GM19238 (cell line): Measurements from ENCODE around the gene ERBB2.

Source experiments
- DNase-seq: peaks from one replicate; pipeline ENCODE4 v3.0.0; 2011; ENCODE audit warnings: low spot score; ENCODE audit not compliant: insufficient read length

ERBB2 gene

DNA sequence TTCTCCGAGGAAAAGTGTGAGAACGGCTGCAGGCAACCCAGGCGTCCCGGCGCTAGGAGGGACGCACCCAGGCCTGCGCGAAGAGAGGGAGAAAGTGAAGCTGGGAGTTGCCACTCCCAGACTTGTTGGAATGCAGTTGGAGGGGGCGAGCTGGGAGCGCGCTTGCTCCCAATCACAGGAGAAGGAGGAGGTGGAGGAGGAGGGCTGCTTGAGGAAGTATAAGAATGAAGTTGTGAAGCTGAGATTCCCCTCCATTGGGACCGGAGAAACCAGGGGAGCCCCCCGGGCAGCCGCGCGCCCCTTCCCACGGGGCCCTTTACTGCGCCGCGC lies at the start of gene ERBB2:
Gene ERBB2 (plus strand): TSS at position 247 of the 330 bp plus-strand sequence. CDS start 175 bp downstream, outside the sequence.
- no peak for DNase-seq

DNA sequence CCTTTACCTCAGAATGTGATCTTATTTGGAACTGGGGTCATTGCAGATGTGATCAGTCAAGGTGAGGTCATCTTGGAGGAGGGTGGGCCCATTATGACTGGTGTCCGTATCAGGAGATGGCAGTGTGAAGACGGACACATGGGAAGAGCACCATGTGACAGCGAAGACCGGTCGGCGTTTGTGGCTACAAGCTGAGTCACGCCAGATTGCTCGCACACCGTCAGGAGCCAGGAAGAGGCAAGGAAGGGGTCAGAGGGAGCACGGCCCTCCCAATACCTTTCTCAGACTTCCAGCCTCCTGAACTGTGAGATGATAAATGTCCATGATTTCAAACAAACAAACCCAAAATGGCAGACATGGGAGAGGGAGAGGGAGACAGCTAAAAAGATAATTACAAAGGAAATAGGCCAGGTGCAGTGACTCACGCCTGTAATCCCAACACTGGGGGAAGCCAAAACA lies 49.7 kb upstream of the ERBB2 start:
- DNase-seq, result no peak

DNA sequence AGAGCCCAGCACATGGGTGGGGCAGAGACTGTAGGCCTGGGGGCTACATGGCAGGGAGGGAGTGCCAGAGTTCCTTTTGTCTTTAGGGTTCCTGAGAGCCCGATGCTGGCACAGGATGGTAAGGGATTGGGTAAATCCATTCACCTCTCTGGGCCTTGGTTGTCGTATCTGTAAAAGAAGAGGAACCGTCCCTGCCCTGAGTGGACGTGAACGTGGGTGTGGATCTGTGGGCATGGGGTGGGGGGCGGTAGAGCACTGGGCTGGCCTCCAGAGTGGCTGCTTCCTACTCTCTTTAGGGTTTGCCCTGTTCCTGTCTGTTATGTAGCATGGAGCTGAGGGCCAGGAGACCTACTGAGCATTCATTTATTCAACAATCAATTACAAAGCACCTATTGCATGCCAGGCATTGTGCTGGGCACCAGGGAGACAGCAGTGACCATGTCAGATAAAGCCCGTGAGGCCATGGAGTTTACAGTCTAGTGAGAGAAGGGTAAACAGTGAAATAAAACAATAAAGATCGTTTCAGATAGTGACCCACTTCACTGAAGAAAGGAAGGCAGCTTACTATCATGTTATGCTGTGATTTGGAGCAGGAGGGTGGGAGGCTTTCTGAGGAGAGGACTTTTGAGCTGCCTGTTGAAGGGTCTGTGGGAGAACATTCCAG lies 47.8 kb upstream of the ERBB2 start:
- DNase-seq, result no peak

DNA sequence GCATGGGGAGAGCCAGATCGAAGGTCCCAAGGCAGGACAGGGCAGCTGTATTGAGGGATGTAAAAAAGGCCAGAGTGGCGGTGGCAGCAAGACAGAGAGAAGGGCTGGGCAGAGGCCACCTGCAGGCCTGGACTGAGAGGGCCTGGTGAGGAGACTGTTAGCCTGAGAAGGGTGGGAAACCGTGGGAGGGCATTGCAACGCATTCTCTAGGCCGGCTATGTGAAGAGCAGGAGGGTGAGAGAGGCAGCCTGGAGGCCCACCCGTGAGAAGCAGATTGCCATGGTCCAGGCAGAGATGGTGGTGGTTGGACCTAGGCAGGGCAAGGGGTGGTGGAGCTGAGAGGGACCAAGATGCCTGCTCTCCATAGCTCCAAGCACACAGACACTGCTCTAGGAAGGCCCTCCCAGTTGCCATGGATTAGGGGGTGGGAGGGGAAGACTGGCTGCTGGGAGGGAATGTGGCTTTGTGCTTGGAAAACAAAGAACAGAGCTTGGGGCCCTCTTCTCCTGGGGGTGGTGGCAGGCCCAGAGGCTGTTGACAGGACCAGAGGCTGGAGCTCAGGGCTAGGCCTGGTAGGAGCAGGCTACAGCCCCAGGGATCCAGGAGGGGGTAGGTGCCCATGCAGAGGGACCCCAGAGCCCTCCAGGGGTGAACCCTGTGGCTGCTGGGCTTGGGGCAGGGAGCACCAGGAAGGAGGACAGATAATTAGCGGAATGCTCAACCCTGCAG lies 47.1 kb upstream of the ERBB2 start:
- no peak for DNase-seq

DNA sequence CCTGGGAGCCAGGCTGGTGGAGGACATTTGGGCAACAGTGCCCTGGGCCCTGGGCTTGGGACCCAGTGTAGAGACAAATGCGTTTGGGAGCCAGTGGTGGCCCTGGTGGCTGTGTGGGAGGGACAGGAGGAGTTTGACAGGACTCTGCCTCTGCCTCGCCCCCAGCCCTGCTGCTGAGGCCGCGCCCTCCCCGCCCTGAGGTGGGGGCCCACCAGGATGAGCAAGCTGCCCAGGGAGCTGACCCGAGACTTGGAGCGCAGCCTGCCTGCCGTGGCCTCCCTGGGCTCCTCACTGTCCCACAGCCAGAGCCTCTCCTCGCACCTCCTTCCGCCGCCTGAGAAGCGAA lies 46.6 kb upstream of the ERBB2 start:
- DNase-seq, result no peak

DNA sequence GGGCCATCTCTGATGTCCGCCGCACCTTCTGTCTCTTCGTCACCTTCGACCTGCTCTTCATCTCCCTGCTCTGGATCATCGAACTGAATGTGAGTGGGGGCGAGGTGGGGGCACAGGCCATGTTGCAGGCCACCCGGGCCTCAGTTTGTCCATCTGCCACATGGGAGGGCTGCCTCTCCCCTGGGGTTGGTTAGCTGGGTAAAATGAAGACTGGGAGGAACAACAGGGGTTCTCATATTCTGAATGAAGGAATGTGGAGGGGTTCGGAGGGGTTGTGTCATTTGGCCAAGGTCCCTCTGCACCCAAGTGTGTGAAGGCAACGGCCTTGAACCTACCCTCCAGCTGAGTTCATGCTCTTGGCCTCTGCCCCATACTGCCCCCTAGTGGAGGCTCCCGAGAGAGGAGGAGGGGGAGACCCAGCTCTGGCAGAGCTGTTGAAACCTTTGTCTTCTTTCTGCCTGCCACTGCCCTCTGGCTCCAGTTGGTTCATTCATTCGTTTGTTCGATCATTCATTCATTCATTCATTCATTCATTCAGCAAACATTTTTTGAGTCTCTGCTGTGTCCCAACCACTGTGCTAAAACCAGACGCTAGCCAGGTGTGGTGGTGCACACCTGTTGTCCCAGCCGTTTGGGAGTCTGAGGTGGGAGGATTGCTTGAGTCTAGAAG lies 46.1 kb upstream of the ERBB2 start:
- DNase-seq, result peak; percentile 89

DNA sequence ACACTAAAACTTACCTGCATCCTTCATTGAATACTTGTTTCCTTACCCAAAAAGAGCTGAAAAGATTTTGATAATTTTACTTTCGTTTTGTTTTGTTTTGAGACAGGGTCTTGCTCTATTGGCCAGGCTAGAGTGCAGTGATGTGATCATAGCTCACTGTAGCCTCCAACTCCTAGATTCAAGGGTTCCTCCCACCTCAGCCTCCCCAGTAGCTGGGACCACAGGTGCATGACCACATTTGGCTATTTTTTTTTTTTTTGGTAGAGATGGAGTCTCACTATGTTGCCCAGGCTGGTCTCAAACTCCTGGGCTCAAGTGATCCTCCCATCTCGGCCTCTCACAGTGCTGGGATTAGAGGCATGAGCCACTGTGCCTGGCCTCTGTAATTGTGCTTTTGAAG lies 44.8 kb upstream of the ERBB2 start:
- DNase-seq, result no peak

DNA sequence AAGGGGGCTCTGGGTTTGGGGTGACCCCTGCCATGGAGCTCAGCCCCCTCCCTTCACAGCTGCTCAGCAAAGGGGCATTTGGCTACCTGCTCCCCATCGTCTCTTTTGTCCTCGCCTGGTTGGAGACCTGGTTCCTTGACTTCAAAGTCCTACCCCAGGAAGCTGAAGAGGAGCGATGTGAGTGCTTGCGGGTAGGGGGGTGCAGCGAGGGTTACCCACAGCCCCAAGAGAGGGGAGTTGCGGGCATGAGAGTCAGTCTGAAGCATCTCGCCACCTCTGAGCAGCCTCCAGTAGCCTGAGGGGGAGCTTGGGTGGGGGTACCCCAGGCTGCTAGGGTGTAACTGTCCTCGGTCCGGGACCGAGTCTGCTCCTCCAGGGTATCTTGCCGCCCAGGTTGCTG lies 41.5 kb upstream of the ERBB2 start:
- no peak for DNase-seq

DNA sequence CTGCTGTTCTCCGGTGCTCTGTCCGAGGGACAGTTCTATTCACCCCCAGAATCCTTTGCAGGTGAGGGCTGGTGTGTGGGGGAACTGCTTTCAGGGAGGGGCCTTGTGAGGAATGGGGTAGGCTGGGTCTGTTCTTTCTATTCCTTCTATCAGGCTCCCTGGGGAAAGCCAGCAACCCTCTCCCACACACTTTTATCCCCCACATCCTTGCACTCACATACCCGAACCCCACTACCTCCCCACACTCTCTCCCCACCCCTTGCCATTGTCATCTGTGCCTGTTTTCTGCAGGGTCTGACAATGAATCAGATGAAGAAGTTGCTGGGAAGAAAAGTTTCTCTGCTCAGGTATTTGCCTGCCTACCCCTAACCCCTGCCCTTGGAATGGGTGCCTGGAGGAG lies 41.1 kb upstream of the ERBB2 start:
- DNase-seq, result no peak

DNA sequence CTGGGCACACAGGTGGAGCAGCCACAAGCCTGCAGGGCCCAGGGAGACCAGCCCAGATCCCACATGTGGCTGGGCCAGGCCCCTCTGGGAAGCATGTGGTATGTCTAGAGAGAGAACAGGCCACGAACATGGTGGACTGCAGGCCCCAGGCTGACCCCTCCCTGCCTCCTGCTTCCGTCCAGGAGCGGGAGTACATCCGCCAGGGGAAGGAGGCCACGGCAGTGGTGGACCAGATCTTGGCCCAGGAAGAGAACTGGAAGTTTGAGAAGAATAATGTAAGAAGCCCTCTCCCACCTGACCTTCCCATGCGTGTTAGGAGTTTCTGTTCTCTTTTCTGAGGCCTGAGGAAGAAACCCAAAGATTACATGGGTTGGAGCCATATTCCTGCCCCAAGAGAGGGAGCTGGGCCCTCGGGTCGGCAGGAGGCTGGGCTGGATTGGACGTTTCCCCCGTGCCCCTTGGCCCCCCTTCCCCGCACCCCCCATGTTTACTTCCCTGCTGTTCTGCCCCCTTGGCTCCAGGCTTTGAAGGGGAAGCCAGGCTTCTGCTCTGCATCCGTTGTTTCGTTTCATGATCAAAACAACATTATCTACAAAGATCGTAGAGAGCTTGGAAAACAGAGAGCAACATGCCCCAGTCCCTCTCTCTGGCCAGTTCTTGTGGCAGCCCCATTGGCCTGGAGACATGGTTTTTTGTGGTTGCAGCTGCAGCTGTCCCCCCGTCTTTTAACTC lies 40.4 kb upstream of the ERBB2 start:
- DNase-seq, result no peak

DNA sequence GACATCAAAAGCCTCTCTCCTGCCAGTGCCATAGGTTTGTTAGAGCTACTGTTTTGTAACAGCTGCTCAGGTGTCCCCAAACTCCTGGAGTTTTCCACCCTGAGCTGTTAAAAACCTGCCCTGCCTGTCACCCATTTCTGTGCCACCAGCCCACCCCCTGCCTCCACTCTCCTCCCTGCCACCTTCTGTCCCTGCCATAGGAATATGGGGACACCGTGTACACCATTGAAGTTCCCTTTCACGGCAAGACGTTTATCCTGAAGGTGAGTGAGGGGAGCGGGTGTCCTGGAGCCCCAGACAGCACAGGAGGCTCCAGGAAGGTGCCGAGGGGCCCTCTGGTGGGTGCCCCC lies 39.9 kb upstream of the ERBB2 start:
- DNase-seq, result no peak

DNA sequence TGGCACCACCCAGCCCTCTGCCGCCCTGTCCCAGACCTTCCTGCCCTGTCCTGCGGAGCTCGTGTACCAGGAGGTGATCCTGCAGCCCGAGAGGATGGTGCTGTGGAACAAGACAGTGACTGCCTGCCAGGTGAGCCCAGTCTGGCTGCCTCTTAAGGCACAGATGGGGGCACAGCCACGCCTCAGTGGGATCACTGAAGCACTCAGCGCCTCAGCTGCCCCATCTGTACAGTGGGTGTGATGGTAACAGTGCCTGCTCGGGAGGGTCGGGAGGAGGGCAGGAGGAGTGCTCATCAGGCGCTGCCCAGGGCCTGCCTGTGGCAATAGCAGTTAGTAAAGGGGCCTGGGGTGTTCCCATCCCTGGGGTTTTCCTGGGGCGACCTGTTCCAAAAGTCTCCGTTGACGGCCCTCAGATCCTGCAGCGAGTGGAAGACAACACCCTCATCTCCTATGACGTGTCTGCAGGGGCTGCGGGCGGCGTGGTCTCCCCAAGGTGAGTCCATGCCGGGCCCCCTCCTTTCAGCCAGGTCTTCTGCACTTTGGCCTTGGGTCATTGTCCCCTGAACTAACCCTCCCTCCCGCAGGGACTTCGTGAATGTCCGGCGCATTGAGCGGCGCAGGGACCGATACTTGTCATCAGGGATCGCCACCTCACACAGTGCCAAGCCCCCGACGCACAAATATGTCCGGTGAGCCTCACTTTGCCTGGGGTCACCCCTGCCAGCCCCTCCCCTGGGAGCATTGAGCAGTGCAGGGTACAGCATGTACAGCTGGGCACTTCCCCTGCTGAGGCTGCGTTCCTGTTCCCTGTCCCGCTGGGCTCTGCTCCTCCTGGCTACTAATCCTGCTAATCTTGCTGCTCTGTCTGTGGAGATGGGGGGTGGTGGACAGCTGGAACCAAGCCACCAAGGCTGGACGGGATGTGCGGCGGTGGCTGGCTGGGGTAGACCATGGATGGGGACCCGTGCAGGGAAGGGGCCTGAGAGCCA lies 39.2 kb upstream of the ERBB2 start:
- DNase-seq, result no peak

DNA sequence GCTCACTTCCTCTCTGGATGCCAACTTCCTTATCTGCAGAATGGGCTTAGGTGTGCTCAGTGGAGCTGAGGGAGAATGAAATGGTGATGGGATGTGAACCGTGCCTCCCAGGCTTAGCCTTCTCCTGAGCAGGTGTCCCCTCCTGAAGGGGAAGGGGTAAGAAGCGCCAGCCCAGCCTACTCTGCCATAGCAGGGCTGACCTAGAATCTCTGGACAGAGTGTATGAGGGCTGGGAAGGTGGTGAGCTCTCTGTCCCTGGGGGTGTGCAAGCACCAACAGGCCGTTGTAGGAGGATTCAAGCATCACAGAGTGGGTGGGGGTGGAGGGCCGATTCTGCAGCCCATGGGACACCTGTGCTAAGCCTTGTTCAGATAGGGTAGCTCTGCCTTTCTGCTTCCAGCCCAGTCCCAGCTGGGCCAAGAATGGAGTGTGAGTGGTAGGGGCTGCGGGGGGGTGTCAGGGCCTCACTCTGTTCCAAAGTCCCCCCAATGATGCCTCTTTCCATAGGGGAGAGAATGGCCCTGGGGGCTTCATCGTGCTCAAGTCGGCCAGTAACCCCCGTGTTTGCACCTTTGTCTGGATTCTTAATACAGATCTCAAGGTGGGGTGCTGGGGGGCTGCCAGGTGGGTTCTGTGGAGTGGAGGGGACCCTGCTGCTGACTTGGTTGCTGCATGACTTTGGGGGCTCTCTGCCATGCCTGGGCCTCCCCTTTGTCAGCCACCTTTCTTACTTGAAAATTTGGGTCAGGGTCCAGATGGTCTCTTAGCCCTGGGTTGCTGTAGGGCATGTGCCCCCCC lies 37.9 kb upstream of the ERBB2 start:
- DNase-seq, result no peak

DNA sequence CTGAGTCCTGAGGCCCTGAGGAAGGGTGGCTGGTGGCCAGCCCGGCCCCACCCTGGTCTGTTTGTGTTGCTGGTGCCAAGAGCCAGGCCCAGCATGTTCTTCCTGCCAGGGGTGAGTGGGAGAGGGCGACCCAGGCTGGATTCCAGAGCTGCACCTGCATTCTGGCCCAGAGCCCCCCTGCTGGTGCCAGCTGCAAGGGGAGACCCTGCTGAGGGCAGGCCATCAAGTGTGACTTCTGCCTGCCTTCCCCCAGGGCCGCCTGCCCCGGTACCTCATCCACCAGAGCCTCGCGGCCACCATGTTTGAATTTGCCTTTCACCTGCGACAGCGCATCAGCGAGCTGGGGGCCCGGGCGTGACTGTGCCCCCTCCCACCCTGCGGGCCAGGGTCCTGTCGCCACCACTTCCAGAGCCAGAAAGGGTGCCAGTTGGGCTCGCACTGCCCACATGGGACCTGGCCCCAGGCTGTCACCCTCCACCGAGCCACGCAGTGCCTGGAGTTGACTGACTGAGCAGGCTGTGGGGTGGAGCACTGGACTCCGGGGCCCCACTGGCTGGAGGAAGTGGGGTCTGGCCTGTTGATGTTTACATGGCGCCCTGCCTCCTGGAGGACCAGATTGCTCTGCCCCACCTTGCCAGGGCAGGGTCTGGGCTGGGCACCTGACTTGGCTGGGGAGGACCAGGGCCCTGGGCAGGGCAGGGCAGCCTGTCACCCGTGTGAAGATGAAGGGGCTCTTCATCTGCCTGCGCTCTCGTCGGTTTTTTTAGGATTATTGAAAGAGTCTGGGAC lies 37.1 kb upstream of the ERBB2 start:
- DNase-seq, result no peak

DNA sequence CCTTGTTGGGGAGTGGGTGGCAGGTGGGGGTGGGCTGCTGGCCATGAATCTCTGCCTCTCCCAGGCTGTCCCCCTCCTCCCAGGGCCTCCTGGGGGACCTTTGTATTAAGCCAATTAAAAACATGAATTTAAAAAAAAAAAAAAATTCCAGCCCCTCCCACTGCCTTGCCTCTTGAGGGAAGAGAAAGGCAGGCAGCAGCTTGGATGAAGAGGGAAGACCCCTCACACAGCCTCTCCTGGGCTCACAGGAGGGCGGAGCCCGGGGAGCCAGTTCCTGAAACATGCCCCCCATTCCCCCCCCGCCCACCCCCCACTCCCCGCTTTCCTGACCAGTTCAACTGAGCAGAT lies 36.5 kb upstream of the ERBB2 start:
- DNase-seq, result no peak

DNA sequence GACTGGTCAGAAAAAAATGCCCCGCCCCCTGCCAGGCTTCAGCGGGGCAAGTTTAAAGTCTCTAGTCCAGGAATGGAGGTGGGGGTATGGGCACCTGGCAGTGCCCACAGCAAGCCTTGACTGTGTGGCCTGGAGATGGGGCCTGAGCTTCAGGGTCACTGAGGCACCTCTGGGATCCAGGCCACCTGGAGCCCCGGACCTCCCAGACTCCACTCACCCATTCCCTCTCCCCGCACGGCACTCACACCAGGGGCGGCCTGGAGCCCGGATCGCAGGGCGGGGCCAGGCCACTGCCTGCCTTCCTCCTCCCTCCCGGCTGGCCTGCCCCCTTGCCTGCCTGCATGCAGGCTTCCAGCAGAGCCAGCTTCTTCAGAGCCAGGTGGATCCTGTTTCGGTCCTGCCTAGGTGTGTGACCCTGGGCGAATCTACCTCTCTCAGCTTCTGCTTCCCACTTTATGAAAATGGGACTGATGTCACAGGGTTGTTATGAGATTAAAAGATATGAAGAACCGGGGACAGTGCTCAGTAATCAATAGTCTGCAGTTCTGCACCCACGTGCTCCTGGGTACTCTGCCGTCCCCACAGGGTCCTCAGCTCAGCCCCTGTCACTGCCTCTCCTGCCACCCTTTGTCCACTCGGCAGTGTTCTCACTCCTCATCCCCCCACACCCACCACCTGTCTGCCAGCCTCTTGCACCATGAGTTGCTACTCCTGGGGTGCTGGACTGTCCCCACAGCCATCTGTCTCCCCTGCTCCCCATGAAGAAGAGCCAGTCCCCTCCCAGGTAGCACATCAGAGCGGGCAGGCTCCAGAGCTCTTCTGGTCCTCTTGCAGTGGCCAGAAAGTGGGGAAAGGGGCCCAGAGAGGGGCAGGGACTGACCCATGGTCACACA lies 35.9 kb upstream of the ERBB2 start:
- DNase-seq, result no peak

DNA sequence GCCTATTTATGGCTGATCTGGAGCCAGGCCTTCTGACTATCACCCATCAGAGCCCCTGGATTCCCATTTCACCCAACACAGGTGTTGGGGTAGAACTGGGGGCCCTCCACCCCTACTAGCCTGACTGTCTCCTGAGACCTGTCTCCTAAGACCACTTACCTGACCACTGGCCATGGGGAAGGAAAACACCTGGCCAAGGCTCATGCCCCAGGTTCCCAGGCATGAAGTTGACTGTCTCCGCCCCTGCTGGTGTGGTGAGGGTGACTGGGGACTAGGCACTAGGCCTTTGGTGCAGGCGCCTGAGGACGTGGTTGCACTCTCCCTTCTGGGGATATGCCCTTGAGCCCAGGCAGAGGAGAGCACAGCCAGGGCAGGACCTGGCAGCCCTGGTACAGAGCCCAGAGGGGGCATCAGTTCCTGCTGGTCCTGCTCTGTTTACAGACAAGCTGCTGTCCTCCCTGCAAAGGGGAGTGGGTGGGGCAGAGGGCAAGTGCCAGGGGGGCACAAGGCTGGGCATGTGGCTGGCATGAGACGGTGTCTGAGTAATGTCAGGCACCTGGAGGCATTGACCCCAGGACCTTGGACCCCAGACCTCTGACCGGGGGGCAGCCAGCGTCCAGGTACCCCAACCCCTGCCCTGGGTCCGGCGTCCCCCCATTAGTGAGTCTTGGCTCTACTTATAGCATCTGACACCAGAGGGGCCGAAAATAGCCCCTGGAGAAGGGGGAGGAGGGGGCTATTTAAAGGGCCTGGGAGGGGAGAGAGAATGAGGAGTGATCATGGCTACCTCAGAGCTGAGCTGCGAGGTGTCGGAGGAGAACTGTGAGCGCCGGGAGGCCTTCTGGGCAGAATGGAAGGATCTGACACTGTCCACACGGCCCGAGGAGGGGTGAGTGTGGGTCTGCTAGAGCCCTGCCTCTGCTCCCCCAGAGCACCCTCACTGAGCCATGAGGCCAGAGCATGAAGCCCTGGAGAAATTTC lies 35.0 kb upstream of the ERBB2 start, which contains the start of gene TCAP:
Gene TCAP (plus strand): TSS at position 769 of the 981 bp plus-strand sequence. CDS start 11 bp downstream, at position 780.
- DNase-seq, result no peak
